GM19324 (cell line): Measurements from ENCODE around the gene ATPAF1.
"Not testable (repeated sequence)": the region's sequence is repeated elsewhere in the genome, so short reads cannot be mapped to it uniquely, and the experiment has no call there.

ENCODE experiments used
- ATAC-seq: cut with Tn5 transposase; IDR thresholded peaks from one replicate; pipeline ENCODE4 v1.9.1; 2021; ENCODE audit warnings: mild to moderate bottlenecking, moderate library complexity; ENCODE audit not compliant: unreplicated experiment, low FRiP score

Gene ATPAF1

DNA sequence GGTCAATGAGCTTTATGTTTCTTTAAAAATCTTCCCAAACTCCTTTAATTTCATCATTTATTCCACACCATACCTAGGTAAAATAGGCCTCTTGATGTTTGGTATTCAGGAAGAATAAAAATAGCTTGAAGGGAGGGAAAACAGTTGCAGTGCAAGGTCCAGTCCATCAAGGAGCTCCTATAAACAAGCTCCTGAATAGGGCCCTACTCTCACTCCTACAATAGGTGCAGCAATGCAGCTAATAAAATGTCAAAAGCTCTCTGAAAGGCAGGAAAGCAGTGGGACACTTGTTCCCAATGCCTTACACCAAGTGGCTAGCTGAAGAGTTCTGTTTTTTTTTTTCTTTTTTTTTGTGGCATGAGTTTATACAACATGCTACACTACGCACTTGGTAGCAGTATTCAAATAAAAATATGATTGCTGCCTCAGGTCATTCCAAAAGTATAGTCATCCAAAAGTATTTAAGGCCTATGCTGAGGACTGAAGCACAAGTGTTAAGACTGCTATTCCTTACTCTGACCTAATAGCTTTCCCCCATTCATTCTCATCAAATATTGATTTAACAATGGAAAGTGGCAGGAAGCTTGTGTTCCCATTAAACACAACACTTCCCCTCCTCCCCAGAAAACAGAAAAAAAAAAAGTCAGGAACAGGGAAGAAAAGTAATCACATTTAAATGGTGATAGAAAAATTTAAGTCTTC lies 13.3 kb upstream of the ATPAF1 start:
- ATAC-seq = no peak

DNA sequence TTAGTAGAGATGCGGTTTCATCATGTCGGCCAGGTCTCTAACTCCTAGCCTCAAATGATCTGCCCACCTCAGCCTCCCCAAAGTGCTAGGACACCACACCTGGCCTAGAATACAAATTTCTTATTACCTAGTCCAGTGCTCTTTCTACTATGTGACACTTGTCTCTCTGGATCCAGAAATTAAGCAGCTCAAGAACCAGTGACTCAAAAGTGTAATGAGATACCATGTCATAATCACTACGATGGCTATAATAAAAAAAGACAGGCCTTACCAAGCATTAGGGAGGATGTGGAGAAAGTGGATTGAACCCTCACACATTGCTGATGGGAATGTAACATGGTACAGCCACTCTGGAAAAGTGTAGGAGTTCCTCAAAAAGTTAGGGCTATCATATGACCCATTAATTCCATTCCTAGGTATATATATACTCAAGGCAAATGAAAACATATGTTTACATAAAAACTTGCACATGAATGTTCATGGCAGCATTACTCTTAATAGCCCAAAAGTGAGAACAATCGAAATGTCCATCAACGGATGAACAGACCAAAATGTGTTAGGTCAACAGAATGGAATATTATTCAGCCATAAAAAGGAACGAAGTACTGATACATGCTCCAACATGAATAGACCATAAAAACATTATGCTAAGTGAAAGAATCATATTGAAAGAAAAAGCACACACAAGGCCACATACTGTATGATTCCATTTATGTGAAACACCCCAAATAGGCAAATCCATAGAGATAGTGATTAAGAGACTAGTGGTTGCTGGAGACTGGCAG lies 11.8 kb upstream of the ATPAF1 start:
- ATAC-seq = no peak

DNA sequence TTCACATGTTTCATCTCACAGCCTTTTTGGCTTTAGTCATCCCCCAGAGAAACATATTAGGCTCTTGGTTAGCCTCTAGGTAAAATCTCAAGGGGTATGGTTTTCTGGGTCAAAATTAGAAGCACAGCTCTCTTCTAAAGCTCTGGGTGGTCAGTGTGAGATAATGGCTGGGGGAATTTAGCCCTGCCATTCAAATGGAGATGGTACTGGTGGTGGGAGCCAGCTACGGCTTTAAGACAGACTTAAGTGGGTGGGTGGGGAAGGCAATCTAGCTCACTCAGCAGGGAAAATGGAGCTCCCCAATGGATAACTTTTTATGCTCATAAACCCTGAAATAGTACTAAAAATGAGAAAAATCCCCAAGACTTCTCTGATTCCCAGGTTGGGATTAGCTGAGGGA lies 9.2 kb upstream of the ATPAF1 start:
- ATAC-seq = no peak

DNA sequence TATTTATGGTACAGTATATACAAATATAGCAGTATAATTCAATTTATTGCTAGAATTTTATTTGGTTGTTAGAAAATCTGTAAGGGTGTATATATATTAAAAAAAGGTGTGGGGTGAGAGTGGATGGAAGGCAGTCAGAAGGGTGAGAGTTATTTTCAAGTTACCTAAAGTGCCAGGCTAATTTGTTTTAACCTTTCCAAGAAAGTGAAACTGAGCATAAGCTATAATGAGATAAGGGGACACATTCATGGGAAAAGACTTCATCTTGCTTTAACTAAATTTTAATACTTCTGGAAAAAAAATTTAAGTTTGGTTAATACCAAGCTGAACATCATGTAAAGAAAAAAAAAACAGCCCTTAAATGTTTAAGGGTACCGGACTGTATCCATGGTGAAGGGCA lies 8.4 kb upstream of the ATPAF1 start:
- no peak for ATAC-seq

DNA sequence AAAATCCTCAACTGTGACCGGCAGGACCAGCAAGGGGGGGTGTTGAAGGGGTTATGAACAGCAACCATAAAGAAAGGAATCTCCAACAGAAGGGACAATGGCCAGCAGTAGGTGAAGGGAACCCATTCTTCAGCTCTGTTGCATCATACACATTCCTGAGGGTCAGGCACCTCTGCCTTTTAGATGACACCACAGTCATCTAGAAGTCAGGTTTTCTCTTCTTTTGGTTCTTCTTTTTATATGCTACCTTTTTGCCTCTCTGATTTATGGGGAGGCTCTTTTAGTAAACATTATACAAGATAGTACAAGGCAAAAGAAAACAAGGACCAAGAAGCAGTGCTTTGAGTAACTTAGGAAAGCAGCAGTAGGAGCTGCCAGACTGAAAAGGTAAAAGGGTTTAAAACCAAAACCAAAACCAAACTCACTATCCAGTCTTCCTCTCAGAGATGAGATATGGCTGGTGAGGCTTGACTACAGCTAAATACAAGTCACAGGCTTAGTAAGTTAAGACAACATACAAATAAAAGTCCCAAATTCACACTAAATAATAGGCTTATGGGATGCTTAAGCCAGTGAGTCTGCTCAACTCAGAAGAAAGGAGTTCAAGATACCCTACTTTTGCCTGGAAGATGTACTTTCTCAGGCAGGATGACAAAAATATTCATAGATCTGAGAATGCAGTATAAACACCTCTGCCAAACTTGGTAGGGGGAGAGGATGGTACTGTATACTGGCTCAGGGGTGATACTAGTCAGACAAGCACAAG lies 7.6 kb upstream of the ATPAF1 start:
- peak; percentile 48 for ATAC-seq

DNA sequence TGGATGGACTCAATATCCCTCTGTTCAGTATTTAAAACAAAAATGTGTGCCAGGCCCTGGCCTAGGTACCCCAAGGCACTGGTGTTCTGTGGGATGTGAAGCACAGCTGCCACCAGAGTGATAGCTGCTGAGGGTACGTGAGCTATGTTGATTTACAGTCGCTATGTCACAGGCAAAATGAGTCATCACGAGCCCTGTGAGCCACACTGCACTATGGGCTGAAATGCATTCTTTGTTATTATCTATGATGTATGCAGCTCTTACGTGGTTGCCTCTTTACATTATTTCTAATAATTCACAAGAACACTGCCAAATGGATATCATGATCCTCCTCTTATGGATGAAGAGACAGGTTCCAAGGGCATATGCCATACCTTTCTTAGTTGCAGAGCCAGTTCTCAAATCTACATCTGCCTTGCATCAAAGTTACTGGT lies 5.6 kb upstream of the ATPAF1 start:
- no peak for ATAC-seq

DNA sequence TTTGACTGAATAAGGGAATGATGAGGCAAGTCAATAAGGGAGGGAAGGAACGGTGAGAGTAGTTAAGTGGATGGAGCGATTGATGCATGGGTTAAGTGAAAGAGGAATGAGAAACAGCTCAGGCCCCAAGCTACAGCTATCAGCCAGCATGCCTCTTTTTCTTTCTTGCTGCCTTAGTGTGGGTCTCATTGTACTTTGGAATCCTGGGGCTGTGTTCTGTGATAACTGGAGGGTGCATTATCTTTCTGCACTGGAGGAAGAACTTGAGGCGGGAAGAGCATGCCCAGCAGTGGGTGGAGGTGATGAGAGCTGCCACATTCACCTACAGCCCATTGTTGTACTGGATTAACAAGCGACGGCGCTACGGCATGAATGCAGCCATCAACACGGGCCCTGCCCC lies 4.5 kb upstream of the ATPAF1 start:
- no peak for ATAC-seq

DNA sequence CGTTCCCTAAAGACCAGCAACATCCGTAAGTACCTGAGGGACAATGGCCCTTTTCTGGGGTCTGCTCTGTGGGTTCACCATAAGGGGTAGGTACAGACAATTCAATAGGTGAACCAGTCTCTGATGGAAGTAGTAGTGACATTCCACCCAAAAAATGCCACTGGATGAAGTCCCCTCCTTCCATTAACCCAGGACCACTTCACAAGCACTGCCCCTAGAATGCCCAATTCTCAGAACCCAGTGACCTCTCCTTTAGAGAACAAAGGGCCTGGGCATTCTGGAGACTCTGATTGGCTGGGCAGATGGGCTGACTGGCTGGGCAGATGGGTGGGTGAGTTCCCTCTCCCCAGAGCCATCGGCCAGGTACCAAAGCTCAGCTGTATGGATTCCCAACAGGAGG lies 3.4 kb upstream of the ATPAF1 start, which contains the start of gene TEX38:
Gene TEX38 (plus strand): TSS at position 301 of the 400 bp plus-strand sequence. CDS start 81 bp downstream, at position 382.
- no peak for ATAC-seq

DNA sequence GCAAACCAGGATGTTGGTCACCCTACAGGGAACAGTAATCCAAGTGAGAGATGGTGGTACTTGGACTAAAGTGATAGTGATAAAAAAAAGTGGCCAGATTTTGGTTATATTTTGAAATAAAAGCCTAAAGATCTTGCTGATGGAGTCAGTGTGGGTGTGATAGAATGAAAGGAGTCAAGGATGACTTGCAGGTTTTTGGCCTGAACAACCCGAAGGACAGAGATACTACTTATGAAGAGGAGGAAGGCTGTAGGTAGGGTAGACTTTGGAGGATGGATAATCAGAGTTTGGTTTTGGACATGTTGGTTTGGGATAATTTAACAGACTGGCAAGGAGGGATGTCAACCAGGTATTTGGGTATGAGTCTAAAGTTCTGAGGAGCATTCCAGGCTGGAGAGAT lies 2.0 kb upstream of the ATPAF1 start:
- ATAC-seq = no peak

DNA sequence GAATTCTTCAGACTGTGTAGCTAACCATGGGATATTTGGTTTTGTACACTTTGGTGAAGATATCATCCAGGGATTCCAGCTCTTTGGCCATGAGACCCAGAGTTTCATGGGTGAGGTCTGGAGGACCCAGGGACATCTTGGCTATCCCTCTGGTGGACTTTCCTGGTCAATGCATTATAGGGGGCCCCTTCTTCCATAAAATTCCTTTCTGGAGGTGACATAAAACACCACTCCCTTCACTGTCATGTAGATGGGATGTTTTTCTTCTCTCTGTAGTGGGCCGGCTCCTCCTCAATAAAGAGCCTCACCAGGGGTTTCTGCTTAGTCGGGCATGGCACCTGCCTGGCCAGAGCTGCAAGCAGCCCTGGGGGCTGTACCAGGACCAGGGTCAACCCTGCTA lies 2.2 kb downstream of the ATPAF1 start:
- ATAC-seq = no peak

DNA sequence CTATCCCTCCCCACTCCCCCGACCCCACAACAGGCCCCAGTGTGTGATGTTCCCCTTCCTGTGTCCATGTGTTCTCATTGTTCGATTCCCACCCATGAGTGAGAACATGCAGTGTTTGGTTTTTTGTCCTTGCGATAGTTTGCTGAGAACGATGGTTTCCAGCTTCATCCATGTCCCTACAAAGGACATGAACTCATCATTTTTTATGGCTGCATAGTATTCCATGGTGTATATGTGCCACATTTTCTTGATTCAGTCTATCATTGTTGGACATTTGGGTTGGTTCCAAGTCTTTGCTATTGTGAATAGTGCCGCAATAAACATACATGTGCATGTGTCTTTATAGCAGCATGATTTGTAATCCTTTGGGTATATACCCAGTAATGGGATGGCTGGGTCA lies 5.2 kb downstream of the ATPAF1 start:
- ATAC-seq = not testable (repeated sequence)

DNA sequence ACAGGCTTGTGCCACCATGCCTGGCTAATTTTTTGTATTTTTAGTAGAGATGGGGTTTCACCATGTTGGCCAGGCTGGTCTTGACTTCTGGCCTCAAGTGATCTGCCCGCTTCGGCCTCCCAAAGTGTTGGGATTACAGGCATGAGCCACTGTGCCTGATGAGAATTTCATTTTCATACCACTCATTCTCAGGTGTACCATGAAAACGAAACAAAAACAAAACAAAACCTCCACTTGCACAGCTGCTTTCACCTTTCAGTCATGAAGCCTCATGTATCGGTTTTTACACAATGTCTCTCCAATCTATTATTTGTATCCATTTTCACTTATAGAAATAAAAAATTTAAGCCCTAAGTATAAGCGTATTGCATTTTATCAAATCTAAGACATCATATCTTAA lies 8.0 kb downstream of the ATPAF1 start:
- peak; percentile 70 for ATAC-seq

DNA sequence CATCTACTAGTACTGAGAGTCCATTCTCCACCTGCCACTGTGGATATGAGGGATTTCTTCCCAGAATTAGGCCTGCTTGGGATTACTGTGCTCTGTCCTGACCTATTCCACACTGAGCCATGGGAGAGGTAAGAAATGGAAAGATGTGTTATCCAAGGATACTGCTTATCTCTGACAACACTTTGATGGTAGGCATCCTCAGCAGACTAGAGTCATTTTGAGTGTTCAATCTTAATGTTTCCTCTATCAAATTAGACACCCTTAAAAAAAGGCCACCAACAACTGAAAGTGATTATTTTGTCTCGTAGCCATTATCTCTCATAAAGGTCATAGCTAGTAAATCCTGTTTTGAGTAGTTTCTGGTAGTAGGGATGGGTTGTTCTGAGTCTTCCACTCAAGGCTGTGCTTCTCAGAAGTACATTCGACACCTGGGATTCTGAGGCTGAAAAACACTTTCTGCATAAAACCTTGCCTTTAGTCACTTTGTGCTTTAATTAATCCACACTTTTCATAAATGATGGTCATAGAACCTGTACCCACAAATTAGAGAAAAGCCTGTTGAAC lies 8.8 kb downstream of the ATPAF1 start:
- no peak for ATAC-seq

DNA sequence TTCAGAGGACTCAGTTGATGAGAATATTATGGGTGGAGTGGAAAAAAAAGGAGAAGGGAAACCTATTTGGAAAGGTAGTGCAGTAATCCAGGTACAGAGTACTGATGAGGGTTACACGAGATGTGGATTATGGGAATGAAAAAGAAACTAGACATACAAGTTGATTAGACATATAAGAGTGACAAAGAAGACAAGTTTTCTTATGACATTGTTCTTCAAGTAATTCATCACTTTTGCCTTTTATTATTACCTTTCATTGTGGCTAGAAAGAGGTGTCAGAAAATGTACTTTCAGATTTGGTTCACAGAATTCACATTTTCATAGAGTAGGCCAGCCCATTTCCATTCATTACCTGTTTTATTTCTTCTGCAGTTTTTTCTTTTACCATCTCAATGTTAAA lies 10.4 kb downstream of the ATPAF1 start:
- ATAC-seq = no peak

DNA sequence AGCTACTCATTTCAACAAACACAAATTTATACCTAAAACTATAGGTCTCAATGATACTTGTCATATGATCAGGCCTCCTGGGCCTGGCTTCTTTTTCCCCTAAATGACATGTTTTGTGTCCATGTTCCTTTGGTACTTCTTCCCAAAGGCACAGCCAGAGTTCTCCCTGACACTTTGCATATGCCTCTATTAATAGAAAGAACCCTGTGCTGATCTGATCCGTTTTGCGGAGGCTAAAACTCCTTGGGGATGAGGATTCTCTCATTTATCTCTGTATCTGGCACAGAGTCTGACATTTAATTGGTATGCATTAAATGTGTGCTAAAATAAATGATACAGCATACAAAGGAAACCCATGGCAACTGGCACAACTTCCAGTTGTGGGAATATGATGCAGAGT lies 11.5 kb downstream of the ATPAF1 start:
- no peak for ATAC-seq

DNA sequence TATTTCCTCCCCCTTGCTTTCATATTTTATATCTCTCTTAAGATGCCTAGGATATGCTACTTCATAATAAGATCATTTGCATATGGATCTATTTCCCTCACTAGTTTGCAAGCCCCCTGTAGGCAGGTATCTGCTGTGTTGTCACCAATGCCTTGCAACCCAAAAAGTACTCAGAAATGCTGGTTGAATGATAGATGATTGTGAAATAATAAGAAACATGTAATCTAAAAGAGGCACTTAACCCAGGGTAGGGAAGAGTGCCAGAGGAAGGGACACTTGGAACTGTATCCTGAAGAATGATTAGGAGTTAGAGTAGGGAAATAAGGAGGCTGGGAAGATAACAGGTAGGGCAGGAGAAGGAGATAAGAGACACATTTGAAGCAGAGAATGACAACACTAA lies 12.3 kb downstream of the ATPAF1 start:
- no peak for ATAC-seq

DNA sequence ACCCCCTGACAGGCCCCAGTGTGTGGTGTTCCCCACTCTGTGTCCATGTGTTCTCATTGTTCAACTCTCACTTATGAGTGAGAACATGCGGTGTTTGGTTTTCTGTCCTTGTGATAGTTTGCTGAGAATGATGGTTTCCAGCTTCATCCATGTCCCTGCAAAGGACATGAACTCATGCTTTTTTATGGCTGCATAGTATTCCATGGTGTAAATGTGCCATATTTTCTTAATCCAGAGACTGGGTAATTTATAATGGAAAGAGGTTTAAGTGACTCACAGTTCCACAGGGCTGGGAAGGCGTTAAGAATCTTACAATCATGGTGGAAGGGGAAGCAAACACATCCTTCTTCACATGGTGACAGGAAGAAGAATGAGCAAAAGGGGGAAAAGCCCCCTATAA lies 13.5 kb downstream of the ATPAF1 start:
- not testable (repeated sequence) for ATAC-seq

DNA sequence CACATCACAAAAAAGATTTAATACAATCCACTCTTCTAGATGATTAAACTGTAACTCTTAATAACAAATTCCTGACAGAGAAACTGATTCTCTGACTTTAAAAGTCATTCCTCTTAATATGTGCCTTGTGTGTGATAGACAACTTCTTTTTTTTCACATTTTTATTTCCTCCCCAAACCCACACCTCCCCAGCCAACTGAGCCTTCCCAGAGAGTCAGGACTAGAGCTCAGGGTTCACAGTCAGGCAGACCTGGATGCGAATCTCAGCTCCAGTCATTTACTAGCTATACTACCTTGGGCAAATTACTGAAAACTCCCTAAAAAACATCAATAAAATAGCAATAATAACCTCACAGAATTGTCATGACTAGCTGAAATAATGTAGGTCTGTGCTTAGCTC lies 14.2 kb downstream of the ATPAF1 start:
- ATAC-seq = no peak

DNA sequence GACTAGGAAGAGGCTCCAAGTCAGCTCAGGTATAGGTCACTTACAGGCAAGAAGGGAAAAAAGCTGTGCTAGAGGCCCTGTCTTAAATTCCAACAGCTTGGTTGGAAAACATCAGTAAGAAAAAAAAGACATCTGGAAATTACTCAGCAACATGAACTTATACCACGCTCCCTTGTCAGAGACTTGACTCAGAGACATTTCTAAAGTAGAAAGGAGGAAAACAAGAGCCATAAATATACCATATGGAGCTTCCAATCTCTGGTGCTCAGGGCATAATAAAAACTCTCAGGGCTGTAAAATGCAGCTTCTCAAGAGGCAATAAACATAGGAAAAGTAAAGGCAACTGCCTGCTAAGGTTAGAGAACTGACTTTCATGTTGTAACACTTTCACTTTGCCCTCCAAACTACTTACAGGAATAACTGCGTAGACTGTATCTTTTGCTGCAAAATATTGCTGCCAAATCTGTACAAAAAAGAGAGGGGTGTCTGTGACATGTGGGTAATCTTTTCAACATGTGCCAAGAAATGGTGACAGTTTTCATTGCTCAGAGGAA lies 14.7 kb downstream of the ATPAF1 start:
- no peak for ATAC-seq

DNA sequence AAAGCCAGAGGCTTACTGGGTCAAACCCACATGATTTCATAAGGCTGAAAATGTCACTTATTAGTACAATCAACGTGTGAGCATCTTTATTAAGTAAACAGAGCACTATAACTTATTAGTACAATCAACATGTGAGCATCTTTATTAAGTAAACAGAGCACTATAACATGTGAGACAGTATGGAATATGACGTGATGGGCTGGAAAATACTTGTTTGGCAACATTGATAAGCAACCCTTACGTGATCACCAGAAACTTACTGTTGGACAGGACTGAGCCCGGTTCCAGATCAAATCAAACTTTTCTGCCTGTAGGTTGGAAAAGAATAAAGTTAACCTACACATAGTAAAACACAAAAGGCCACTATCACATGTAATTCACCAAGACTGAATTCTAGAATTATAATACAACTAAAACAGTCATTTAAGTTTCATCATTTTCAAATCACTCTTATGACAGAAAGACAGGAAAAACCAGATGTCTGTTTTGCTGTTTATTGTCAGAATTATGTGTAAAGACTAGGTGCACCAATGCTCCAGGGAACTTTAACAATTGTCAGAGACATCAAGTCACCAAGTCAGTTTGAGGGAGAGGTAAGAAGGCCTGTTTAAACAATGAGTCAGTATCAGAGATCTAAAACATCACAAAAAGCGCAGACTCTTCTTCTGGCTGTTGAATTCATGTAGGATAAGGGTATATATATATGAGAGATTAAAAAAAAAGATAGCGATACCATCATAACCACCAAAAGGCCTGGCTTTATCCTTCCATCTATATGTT lies 15.7 kb downstream of the ATPAF1 start:
- ATAC-seq = no peak
